HEK293 (cell line): ENCODE data around the gene TTBK1.

Experiments used
- CTCF ChIA-PET: fragments of 350-600 bp; formaldehyde crosslinking; extraction: SDS; loops from one replicate; lab custom pipeline; 2021; ENCODE audit warnings: antibody characterized with exemption; lab: Yijun Ruan, JAX
- POLR2A ChIA-PET: fragments of 300-600 bp; formaldehyde crosslinking; extraction: SDS; loops from one replicate; lab custom pipeline; 2020; ENCODE audit warnings: antibody characterized with exemption, inconsistent platforms; lab: Yijun Ruan, JAX
- H3K27ac ChIP-seq: fragments of 200-500 bp; sonication (Bioruptor generic); 2 replicates; pipeline ENCODE4 v1.5.1; 2014; ENCODE audit warnings: low read depth, low read length, control low read depth, inconsistent platforms; ENCODE audit errors: extremely low read depth
- H3K36me3 ChIP-seq, 2 experiments: fragments of 200-500 bp in 1 of 2; sonication (Bioruptor generic) in 1 of 2; 1 replicate in 1 of 2; 2 replicates in 1 of 2; pipeline ENCODE4 v1.5.1; 2014 to 2017; ENCODE audit warnings: inconsistent platforms in 2 of 2, low read length in 2 of 2; ENCODE audit not compliant: control insufficient read depth in 2 of 2, insufficient read depth in 1 of 2
- H3K4me1 ChIP-seq: fragments of 200-500 bp; sonication (Bioruptor generic); 2 replicates; pipeline ENCODE4 v1.5.1; 2014; ENCODE audit warnings: mild to moderate bottlenecking, low read length, inconsistent platforms; ENCODE audit not compliant: control insufficient read depth, insufficient read depth
- H3K4me3 ChIP-seq: 2 replicates; pipeline ENCODE4 v1.5.1; 2011; ENCODE audit warnings: low read depth, mild to moderate bottlenecking, control low read depth, low read length, moderate library complexity
- H3K9me3 ChIP-seq: fragments of 200-500 bp; sonication (Bioruptor generic); 2 replicates; pipeline ENCODE4 v1.5.1; 2014; ENCODE audit warnings: low read depth, low read length, inconsistent platforms; ENCODE audit not compliant: control insufficient read depth, insufficient read depth
- BCL11A ChIP-seq: fragments of 450-650 bp; formaldehyde crosslinking; IDR thresholded peaks from 2 replicates; pipeline ENCODE4 v1.5.1; 2016; ENCODE audit warnings: low read depth, missing biosample characterization, missing genetic modification characterization
- BCL11B ChIP-seq: fragments of 450-650 bp; formaldehyde crosslinking; IDR thresholded peaks from 2 replicates; pipeline ENCODE4 v1.5.1; 2016; ENCODE audit warnings: low read depth, missing biosample characterization, missing genetic modification characterization
- GLI4 ChIP-seq: fragments of 450-650 bp; formaldehyde crosslinking; IDR thresholded peaks from 2 replicates; pipeline ENCODE4 v1.5.1; 2016; ENCODE audit warnings: missing biosample characterization, missing genetic modification characterization
- HOXC10 ChIP-seq: sonication (generic); formaldehyde crosslinking; IDR thresholded peaks from 2 replicates; pipeline ENCODE4 v1.8.1; 2023; ENCODE audit warnings: mild to moderate bottlenecking, missing genetic modification reagents
- OSR2 ChIP-seq: fragments of 450-650 bp; formaldehyde crosslinking; IDR thresholded peaks from 2 replicates; pipeline ENCODE4 v1.5.1; 2016; ENCODE audit warnings: missing biosample characterization, missing genetic modification characterization
- WT1 ChIP-seq: fragments of 450-650 bp; formaldehyde crosslinking; IDR thresholded peaks from 2 replicates; pipeline ENCODE4 v1.5.1; 2016; ENCODE audit warnings: missing biosample characterization, missing genetic modification characterization
- YY1 ChIP-seq: fragments of 450-650 bp; formaldehyde crosslinking; IDR thresholded peaks from 2 replicates; pipeline ENCODE4 v1.5.1; 2018; ENCODE audit warnings: missing biosample characterization, missing genetic modification characterization
- ZBTB26 ChIP-seq: fragments of 450-650 bp; formaldehyde crosslinking; optimal IDR thresholded peaks from 2 replicates; pipeline ENCODE3; 2016; ENCODE audit warnings: missing biosample characterization, mild to moderate bottlenecking, missing genetic modification characterization
- ZFHX2 ChIP-seq: fragments of 450-650 bp; formaldehyde crosslinking; conservative IDR thresholded peaks from 2 replicates; pipeline ENCODE4 v1.5.1; 2016; ENCODE audit warnings: missing biosample characterization, missing genetic modification characterization
- ZNF112 ChIP-seq: fragments of 450-650 bp; formaldehyde crosslinking; IDR thresholded peaks from 2 replicates; pipeline ENCODE4 v1.5.0; 2017; ENCODE audit warnings: missing biosample characterization, missing genetic modification characterization
- ZNF138 ChIP-seq: fragments of 450-650 bp; formaldehyde crosslinking; IDR thresholded peaks from 2 replicates; pipeline ENCODE4 v1.5.1; 2016; ENCODE audit warnings: missing biosample characterization, missing genetic modification characterization, borderline replicate concordance
- ZNF16 ChIP-seq: fragments of 450-650 bp; formaldehyde crosslinking; IDR thresholded peaks from 2 replicates; pipeline ENCODE4 v1.5.1; 2016; ENCODE audit warnings: low read depth, missing biosample characterization, missing genetic modification characterization
- ZNF18 ChIP-seq: fragments of 450-650 bp; formaldehyde crosslinking; IDR thresholded peaks from 2 replicates; pipeline ENCODE4 v1.5.1; 2016; ENCODE audit warnings: missing biosample characterization, missing genetic modification characterization
- ZNF19 ChIP-seq: fragments of 450-650 bp; formaldehyde crosslinking; IDR thresholded peaks from 2 replicates; pipeline ENCODE4; 2016; ENCODE audit warnings: missing biosample characterization, missing genetic modification characterization, low read depth
- ZNF350 ChIP-seq: fragments of 450-650 bp; formaldehyde crosslinking; IDR thresholded peaks from 2 replicates; pipeline ENCODE4 v1.5.0; 2017; ENCODE audit warnings: missing biosample characterization, mild to moderate bottlenecking, missing genetic modification characterization
- ZNF394 ChIP-seq: fragments of 450-650 bp; formaldehyde crosslinking; IDR thresholded peaks from 2 replicates; pipeline ENCODE4 v1.5.1; 2016; ENCODE audit warnings: missing biosample characterization, missing genetic modification characterization, mild to moderate bottlenecking, moderate library complexity, borderline replicate concordance
- ZNF398 ChIP-seq: fragments of 450-650 bp; formaldehyde crosslinking; IDR thresholded peaks from 2 replicates; pipeline ENCODE4 v1.5.1; 2017; ENCODE audit warnings: missing biosample characterization, missing genetic modification characterization
- ZNF473 ChIP-seq: fragments of 450-650 bp; formaldehyde crosslinking; IDR thresholded peaks from 2 replicates; pipeline ENCODE4 v1.5.1; 2017; ENCODE audit warnings: missing biosample characterization, missing genetic modification characterization
- ZNF501 ChIP-seq: fragments of 450-650 bp; formaldehyde crosslinking; IDR thresholded peaks from 2 replicates; pipeline ENCODE4 v1.5.1; 2016; ENCODE audit warnings: missing biosample characterization, missing genetic modification characterization
- ZNF626 ChIP-seq: fragments of 450-650 bp; sonication (Bioruptor Pico); formaldehyde crosslinking; IDR thresholded peaks from 2 replicates; pipeline ENCODE4 v1.5.1; 2018; ENCODE audit warnings: missing biosample characterization, missing genetic modification characterization, inconsistent platforms
- ZNF660 ChIP-seq: fragments of 450-650 bp; IDR thresholded peaks from 2 replicates; pipeline ENCODE4 v1.5.1; 2018; ENCODE audit warnings: missing biosample characterization, mild to moderate bottlenecking, missing genetic modification characterization
- ZSCAN4 ChIP-seq: fragments of 450-650 bp; formaldehyde crosslinking; IDR thresholded peaks from 2 replicates; pipeline ENCODE4 v1.5.1; 2017; ENCODE audit warnings: missing biosample characterization, missing genetic modification characterization

Gene TTBK1

GRCh38 chr6:43256670-43257366, 13.5 kb downstream of the TTBK1 start:
- Histone ChIP-seq H3K27ac (no peak overlapping the region), H3K36me3 (no peaks in the 10 kb centered on the region), H3K9me3 (no peaks in the 10 kb centered on the region), H3K4me3 (no peak overlapping the region), H3K4me1 (peaks cover 3% of the 10 kb centered on the region; the same call in 1 of the 2 replicates)
- POLR2A ChIA-PET = no interaction called here
- no peak for TF ChIP-seq WT1 (tag by site-specific recombination)
- CTCF ChIA-PET = interaction anchor here (0.6 to 1.1 kb wide), 2 partner anchors 78 to 145 kb away, joined by 3 to 7 read pairs; no protein-coding TSS in a partner anchor

GRCh38 chr6:43257367-43258145, 14.3 kb downstream of the TTBK1 start:
- CTCF ChIA-PET = interaction anchor here (0.6 to 1.0 kb wide), 2 partner anchors 77 to 88 kb away, joined by 3 read pairs; no protein-coding TSS in a partner anchor

GRCh38 chr6:43258180-43258579, 14.9 kb downstream of the TTBK1 start:
- Histone ChIP-seq H3K4me1 (no peaks in the 10 kb centered on the region), H3K36me3 (no peaks in the 10 kb centered on the region), H3K4me3 (no peak overlapping the region), H3K9me3 (no peaks in the 10 kb centered on the region), H3K27ac (no peak overlapping the region)
- no peak for TF ChIP-seq ZSCAN4 (tag by site-specific recombination)
- TF ChIP-seq GLI4 (tag by site-specific recombination) = no peak
- TF ChIP-seq ZNF473 (tag by site-specific recombination) = no peak
- TF ChIP-seq ZNF626 (tag by site-specific recombination) = no peak
- TF ChIP-seq ZNF350 = no peak
- no peak for TF ChIP-seq BCL11B (tag by site-specific recombination)
- TF ChIP-seq OSR2 = no peak
- TF ChIP-seq ZNF394 (tag by site-specific recombination) = no peak
- TF ChIP-seq HOXC10 (CRISPR knock-in tag) = no peak
- TF ChIP-seq ZNF19 (tag by site-specific recombination) = no peak
- no peak for TF ChIP-seq BCL11A (tag by site-specific recombination)
- no peak for TF ChIP-seq ZBTB26
- no peak for TF ChIP-seq ZNF660 (tag by site-specific recombination)
- TF ChIP-seq ZNF16 (tag by site-specific recombination) = no peak
- no peak for TF ChIP-seq ZNF138
- TF ChIP-seq ZNF398 = no peak
- CTCF ChIA-PET = interaction anchor here (0.6 to 1.0 kb wide), 2 partner anchors 76 to 87 kb away, joined by 3 read pairs; no protein-coding TSS in a partner anchor
- POLR2A ChIA-PET = no interaction called here

More at GRCh38 chr6:43257367-43258145, 14.3 kb downstream of the TTBK1 start:
- Histone ChIP-seq H3K36me3 (no peaks in the 10 kb centered on the region), H3K27ac (no peak overlapping the region), H3K9me3 (no peaks in the 10 kb centered on the region), H3K4me3 (no peak overlapping the region), H3K4me1 (no peaks in the 10 kb centered on the region)
- TF ChIP-seq ZNF660 (tag by site-specific recombination) (no peak), ZFHX2 (tag by site-specific recombination) (peak; percentile 22; the same call in 1 of the 2 replicates), YY1 (tag by site-specific recombination) (no peak), ZNF501 (tag by site-specific recombination) (no peak), ZNF112 (tag by site-specific recombination) (no peak), ZNF18 (tag by site-specific recombination) (no peak)
- POLR2A ChIA-PET = no interaction called here
